ENCODE data around the gene MYH9.

Gene MYH9

DNA sequence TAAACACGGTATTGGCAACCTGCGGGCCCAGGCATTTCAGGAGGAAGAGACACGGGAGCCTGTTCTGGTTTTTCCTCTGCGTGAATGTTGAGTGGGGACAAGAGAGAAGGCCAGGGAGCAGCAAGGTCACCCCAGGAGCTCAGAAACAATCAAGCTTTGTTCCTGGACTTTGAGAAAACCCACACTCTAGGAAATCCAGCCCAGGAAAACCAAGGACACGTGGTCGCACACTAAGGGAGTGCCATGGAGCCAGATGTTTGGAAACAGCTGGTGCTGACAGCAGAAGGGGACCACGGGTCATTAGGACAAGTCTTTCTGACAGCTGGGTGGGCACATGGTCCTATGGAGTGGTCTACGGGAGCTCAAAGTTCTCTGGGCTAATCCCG, 44.1 kb downstream of the MYH9 start:
- Histone ChIP-seq H2AFZ (ENCODE audit: low read depth, low read length, severe bottlenecking) (no peak overlapping the region), H3F3A (ENCODE audit: insufficient read depth) (0 out of 2 replicates have a peak, but pooled peaks cover 5% of the 10 kb centered on the region), H3K36me3 (ENCODE audit: low read length) (no peaks in the 10 kb centered on the region; the same call in 1 of the 2 replicates), H3K79me2 (ENCODE audit: insufficient read depth, low read length) (peaks cover 79% of the 10 kb centered on the region), H3K4me2 (ENCODE audit: low read depth, low read length, poor library complexity, severe bottlenecking) (no peak overlapping the region), H3K9me3 (ENCODE audit: insufficient read depth, low read length) (no peaks in the 10 kb centered on the region), H3K27ac (ENCODE audit: low read depth, low read length) (no peak overlapping the region), H3K9ac (ENCODE audit: low read length) (no peak overlapping the region), H4K20me1 (ENCODE audit: low read depth, low read length) (peaks cover 4% of the 10 kb centered on the region; the same call in 1 of the 2 replicates), H3K9me2 (replicated peaks; ENCODE audit: insufficient read depth, low read length) (no peaks in the 10 kb centered on the region), H3K4me3 (ENCODE audit: insufficient read depth, low read length, poor library complexity, severe bottlenecking) (no peak overlapping the region), H3K27me3 (ENCODE audit: low read length) (no peaks in the 10 kb centered on the region)
- TF ChIP-seq, protein P1, sequence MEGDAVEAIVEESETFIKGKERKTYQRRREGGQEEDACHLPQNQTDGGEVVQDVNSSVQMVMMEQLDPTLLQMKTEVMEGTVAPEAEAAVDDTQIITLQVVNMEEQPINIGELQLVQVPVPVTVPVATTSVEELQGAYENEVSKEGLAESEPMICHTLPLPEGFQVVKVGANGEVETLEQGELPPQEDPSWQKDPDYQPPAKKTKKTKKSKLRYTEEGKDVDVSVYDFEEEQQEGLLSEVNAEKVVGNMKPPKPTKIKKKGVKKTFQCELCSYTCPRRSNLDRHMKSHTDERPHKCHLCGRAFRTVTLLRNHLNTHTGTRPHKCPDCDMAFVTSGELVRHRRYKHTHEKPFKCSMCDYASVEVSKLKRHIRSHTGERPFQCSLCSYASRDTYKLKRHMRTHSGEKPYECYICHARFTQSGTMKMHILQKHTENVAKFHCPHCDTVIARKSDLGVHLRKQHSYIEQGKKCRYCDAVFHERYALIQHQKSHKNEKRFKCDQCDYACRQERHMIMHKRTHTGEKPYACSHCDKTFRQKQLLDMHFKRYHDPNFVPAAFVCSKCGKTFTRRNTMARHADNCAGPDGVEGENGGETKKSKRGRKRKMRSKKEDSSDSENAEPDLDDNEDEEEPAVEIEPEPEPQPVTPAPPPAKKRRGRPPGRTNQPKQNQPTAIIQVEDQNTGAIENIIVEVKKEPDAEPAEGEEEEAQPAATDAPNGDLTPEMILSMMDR (IDR thresholded peaks at IDR 0.05; ENCODE audit: insufficient read depth, low read length, poor library complexity, severe bottlenecking) = no peak
- TF ChIP-seq EZH2phosphoT487 (conservative IDR thresholded peaks at IDR 0.05; ENCODE audit: low read length) = no peak

DNA sequence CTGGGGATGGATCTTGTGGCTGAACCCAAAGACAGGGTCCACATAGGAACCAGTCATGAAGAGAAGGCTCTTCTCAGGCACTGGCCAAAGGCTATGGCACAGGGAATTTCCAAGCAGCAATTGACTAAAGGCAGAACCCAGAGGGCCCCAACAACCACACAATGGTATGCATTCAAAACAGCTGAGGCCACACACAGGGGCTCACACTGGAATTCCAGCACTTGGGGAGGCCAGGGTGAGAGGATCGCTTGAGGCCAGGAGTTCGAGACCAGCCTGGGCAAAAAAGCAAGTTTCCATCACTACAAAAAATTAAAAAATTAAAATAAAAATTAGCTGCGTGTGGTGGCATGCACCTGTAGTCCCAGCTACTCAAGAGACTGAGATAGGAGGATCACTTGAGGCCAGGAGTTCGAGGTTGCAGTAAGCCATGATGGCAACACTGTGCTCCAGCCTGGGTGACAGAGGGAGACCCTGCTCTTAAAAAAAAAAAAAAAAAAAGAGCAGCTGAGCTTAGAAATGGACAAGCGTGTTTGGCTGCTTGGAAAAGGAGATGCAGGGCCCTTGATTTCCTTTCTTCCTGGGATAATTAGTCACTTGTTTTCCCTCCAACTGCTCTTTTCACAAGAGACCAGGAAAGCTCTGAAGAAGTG, 44.6 kb downstream of the MYH9 start:
- Histone ChIP-seq H4K20me1 (ENCODE audit: low read depth, low read length) (peaks cover 4% of the 10 kb centered on the region; the same call in 1 of the 2 replicates), H3K4me2 (ENCODE audit: low read depth, low read length, poor library complexity, severe bottlenecking) (no peak overlapping the region)

DNA sequence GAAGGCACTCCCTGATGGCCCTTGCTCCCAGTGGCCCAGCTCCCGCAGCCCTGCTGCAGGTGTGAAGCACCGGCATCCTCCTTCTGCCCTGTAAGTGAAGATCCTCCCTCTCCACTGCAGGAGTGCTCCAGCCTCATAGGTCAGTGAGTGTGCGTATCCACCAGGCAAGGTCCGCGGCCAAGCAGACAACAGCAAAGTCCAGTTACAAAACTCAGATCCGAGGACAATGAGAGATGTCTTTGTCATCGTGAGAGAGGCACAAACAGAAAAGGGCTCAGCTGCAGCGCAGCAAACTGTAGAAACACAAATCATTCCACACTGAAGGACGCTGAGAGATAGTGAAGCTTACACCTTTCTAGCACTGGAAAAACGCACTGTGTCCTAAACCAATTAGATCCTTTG, 46.1 kb downstream of the MYH9 start:
- H3K9me3 ChIP-seq (ENCODE audit: insufficient read depth, low read length) = no peaks in the 10 kb centered on the region
- no peak overlapping the region for H2AFZ ChIP-seq (ENCODE audit: low read depth, low read length, severe bottlenecking)
- TF ChIP-seq, protein P1 (IDR thresholded peaks at IDR 0.05; ENCODE audit: insufficient read depth, low read length, poor library complexity, severe bottlenecking) = no peak
- TF ChIP-seq EZH2phosphoT487 (conservative IDR thresholded peaks at IDR 0.05; ENCODE audit: low read length) = no peak
- peaks cover 81% of the 10 kb centered on the region for H3K79me2 ChIP-seq (ENCODE audit: insufficient read depth, low read length)
- H3K27me3 ChIP-seq (ENCODE audit: low read length) = no peaks in the 10 kb centered on the region
- no peak overlapping the region for H3K27ac ChIP-seq (ENCODE audit: low read depth, low read length)
- H3F3A ChIP-seq (ENCODE audit: insufficient read depth) = 0 out of 2 replicates have a peak, but pooled peaks cover 5% of the 10 kb centered on the region
- H3K36me3 ChIP-seq (ENCODE audit: low read length) = peaks cover 4% of the 10 kb centered on the region; the same call in 1 of the 2 replicates
- no peak overlapping the region for H3K4me2 ChIP-seq (ENCODE audit: low read depth, low read length, poor library complexity, severe bottlenecking)
- peaks cover 4% of the 10 kb centered on the region; the same call in 1 of the 2 replicates for H4K20me1 ChIP-seq (ENCODE audit: low read depth, low read length)
- no peak overlapping the region for H3K9ac ChIP-seq (ENCODE audit: low read length)
- no peaks in the 10 kb centered on the region for H3K9me2 ChIP-seq (replicated peaks; ENCODE audit: insufficient read depth, low read length)
- no peak overlapping the region for H3K4me3 ChIP-seq (ENCODE audit: insufficient read depth, low read length, poor library complexity, severe bottlenecking)

More for the DNA sequence above, 44.6 kb downstream of the MYH9 start:
- Histone ChIP-seq H3F3A (ENCODE audit: insufficient read depth) (0 out of 2 replicates have a peak, but pooled peaks cover 5% of the 10 kb centered on the region), H3K27me3 (ENCODE audit: low read length) (no peaks in the 10 kb centered on the region), H3K36me3 (ENCODE audit: low read length) (no peaks in the 10 kb centered on the region; the same call in 1 of the 2 replicates), H3K9me3 (ENCODE audit: insufficient read depth, low read length) (no peaks in the 10 kb centered on the region), H2AFZ (ENCODE audit: low read depth, low read length, severe bottlenecking) (no peak overlapping the region), H3K27ac (ENCODE audit: low read depth, low read length) (no peak overlapping the region), H3K4me3 (ENCODE audit: insufficient read depth, low read length, poor library complexity, severe bottlenecking) (no peak overlapping the region), H3K79me2 (ENCODE audit: insufficient read depth, low read length) (peaks cover 78% of the 10 kb centered on the region), H3K9me2 (replicated peaks; ENCODE audit: insufficient read depth, low read length) (no peaks in the 10 kb centered on the region), H3K9ac (ENCODE audit: low read length) (no peak overlapping the region)
- no peak for TF ChIP-seq EZH2phosphoT487 (conservative IDR thresholded peaks at IDR 0.05; ENCODE audit: low read length)
- TF ChIP-seq, protein P1 (IDR thresholded peaks at IDR 0.05; ENCODE audit: insufficient read depth, low read length, poor library complexity, severe bottlenecking) = no peak

Data from SU-DHL-6 (cell line).